Measurements from ENCODE around the gene NTHL1. TPM values are rescaled to one million over a fixed set of nuclear protein-coding genes. Genes with fewer than 3 reads are reported as not detected.
A peak's percentile ranks its signal among the peaks of the same experiment; 100 is the strongest.

Gene NTHL1
- total and polyA plus RNA-seq, 2 of the 8 experiments (the other 6 are each of a cell fraction or from before 2014, with no cell fraction given): 70.9 to 150 TPM

DNA sequence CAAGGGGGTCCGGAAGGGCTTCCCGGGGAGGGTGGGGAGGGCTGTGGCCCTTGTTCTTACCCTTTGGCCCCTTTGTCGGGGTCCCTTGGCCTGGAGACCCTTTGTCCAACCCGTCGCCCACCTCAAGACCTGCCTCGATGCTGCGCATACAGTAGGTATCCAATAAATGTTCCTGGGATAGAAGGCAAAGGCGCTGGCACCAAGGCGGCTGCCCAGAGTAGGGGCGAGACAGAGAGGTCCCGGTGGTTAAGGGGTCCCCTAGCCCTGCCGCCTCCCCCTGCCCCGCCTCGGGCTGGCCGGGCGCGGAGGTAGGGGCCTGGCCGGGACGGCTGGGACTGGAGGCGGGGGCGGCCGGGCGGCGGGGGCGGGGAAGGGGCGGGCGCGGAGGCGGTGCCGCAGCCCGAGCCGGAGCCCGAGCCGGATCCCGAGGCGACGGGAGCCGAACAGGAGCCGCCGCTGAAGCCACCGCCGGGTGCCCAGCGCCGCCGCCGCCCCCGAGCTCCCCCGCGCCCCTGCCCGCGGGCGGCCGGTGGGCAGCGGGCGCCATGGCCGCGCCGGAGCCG lies 21.1 kb downstream of the NTHL1 start, which contains the start of gene NHERF2:
Gene NHERF2, plus strand, starts transcription at position 442 of the 563 bp plus-strand sequence. Its CDS starts 104 bp downstream, at position 546.
- H3K18ac ChIP-seq (ENCODE audit: extremely low read depth, low read length): peak within 1 kb of the TSS; percentile 65; the same call in 1 of the 2 replicates
- POLR2A ChIA-PET (ENCODE audit: partially characterized antibody): interaction anchor here (0.5 to 2.1 kb wide), 5 partner anchors 15 to 435 kb away, joined by 3 to 7 read pairs (median 3); partner anchors contain the start of gene RPS2
- H3K79me1 ChIP-seq (ENCODE audit: low read depth, low read length): no peaks in the 10 kb centered on the region
- H2BK15ac ChIP-seq (ENCODE audit: low read length): peak within 1 kb of the TSS; percentile 97
- H2BK20ac ChIP-seq (ENCODE audit: low read length): peak within 1 kb of the TSS; percentile 80; the same call in 1 of the 2 replicates
- CTCF ChIA-PET (ENCODE audit: partially characterized antibody): interaction anchor here (0.8 to 1.6 kb wide), 5 partner anchors 8 to 64 kb away, joined by 3 to 5 read pairs (median 4); no protein-coding TSS in a partner anchor
- H4K20me1 ChIP-seq (replicated peaks in 1 of 2; ENCODE audit: control insufficient read depth in 1 of 2, insufficient read depth in 2 of 2, low read length in 2 of 2): peaks cover 0 to 9% of the 10 kb centered on the region in 2 experiments
- peak within 1 kb of the TSS; percentile 96; the same call in 1 of the 2 replicates for H2BK12ac ChIP-seq (ENCODE audit: low read depth, low read length)
- no peak within 1 kb of the TSS for H4K5ac ChIP-seq (ENCODE audit: insufficient read length, low read depth, low read length)
- H3K4me2 ChIP-seq (ENCODE audit: insufficient read depth in 1 of 2, low read depth in 2 of 2, low read length in 2 of 2): peak within 1 kb of the TSS; percentile 61 to 80
- H3K4ac ChIP-seq (replicated peaks; ENCODE audit: insufficient read length, low read depth, low read length): peak within 1 kb of the TSS; percentile 98
- H3K23me2 ChIP-seq (ENCODE audit: low read depth, low read length): peaks cover 7% of the 10 kb centered on the region; the same call in 1 of the 2 replicates
- H2AFZ ChIP-seq (ENCODE audit: low read length): 0 out of 2 replicates have a peak within 1 kb of the TSS, but pooled peaks have one; percentile 18
- H3K79me2 ChIP-seq (ENCODE audit: control insufficient read depth in 1 of 2, insufficient read depth in 2 of 2, low read length in 2 of 2): no peaks in the 10 kb centered on the region
- no peak for FAIRE-seq
- peak within 1 kb of the TSS; percentile 87; the same call in 1 of the 2 replicates for H2AK5ac ChIP-seq (ENCODE audit: low read depth, low read length)
- no peak within 1 kb of the TSS for H3K56ac ChIP-seq (replicated peaks; ENCODE audit: insufficient read length, low read depth, low read length)
- peak within 1 kb of the TSS; percentile 64 for H2BK120ac ChIP-seq (replicated peaks; ENCODE audit: low read depth, low read length)
- peak within 1 kb of the TSS; percentile 40 for H4K8ac ChIP-seq (ENCODE audit: extremely low read depth, insufficient read depth, low read length)
- H3K9me3 ChIP-seq (ENCODE audit: insufficient read depth in 2 of 2, low read depth in 1 of 2, low read length in 1 of 2): no peaks in the 10 kb centered on the region
- 0 out of 2 replicates have a peak within 1 kb of the TSS, but pooled peaks have one; percentile 66 for H2BK5ac ChIP-seq (ENCODE audit: low read depth, low read length)
- H3K4me3 ChIP-seq (ENCODE audit: extremely low read depth in 1 of 4, insufficient read depth in 2 of 4, low read depth in 3 of 4, low read length in 4 of 4): peak within 1 kb of the TSS; percentile 42 to 66 (median 46)
- no peak within 1 kb of the TSS for H3K14ac ChIP-seq (ENCODE audit: insufficient read length)
- peak within 1 kb of the TSS in 1 of 4 experiments; percentile 2; a peak in 1 of 7 replicates for H3K9ac ChIP-seq (replicated peaks in 1 of 4; ENCODE audit: extremely low read depth in 1 of 4, low read depth in 3 of 4, low read length in 3 of 4)
- H3K27ac ChIP-seq (ENCODE audit: low read depth, low read length): no peak within 1 kb of the TSS
- peaks cover 0 to 14% (median 11%) of the 10 kb centered on the region in 4 experiments; a peak in 5 of 7 replicates for H3K4me1 ChIP-seq (replicated peaks in 1 of 4; ENCODE audit: control insufficient read depth in 3 of 4, insufficient read depth in 4 of 4, low read length in 3 of 4)
- DNase-seq (ENCODE audit: low read depth in 1 of 2, low spot score in 2 of 2): no peak
- no peaks in the 10 kb centered on the region for H3K36me3 ChIP-seq (ENCODE audit: control insufficient read depth in 2 of 4, insufficient read depth in 4 of 4, low read length in 3 of 4)
- H3K23ac ChIP-seq (ENCODE audit: insufficient read length): no peak within 1 kb of the TSS
- peaks cover 2 to 30% (median 24%) of the 10 kb centered on the region in 4 experiments for H3K27me3 ChIP-seq (replicated peaks in 1 of 4; ENCODE audit: control insufficient read depth in 3 of 4, extremely low read depth in 1 of 4, insufficient read depth in 3 of 4, low read length in 3 of 4)
- H4K91ac ChIP-seq (replicated peaks; ENCODE audit: insufficient read length, low read length): peak within 1 kb of the TSS; percentile 95
- 25% methylated on average over 11 of the region's 59 CpGs; no CpG with 5 or more reads in 1 of the 2 experiments for WGBS, 2 experiments (ENCODE audit: extremely low coverage in 1 of 2, insufficient coverage in 1 of 2, insufficient read length in 1 of 2, insufficient replicate concordance in 2 of 2, low coverage in 1 of 2, low lambda C conversion rate in 2 of 2, missing lambda C conversion rate in 1 of 2)
- TF ChIP-seq, protein P1, sequence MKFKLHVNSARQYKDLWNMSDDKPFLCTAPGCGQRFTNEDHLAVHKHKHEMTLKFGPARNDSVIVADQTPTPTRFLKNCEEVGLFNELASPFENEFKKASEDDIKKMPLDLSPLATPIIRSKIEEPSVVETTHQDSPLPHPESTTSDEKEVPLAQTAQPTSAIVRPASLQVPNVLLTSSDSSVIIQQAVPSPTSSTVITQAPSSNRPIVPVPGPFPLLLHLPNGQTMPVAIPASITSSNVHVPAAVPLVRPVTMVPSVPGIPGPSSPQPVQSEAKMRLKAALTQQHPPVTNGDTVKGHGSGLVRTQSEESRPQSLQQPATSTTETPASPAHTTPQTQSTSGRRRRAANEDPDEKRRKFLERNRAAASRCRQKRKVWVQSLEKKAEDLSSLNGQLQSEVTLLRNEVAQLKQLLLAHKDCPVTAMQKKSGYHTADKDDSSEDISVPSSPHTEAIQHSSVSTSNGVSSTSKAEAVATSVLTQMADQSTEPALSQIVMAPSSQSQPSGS (IDR thresholded peaks at IDR 0.05; ENCODE audit: low read length): no peak
- TF ChIP-seq CHD2 (IDR thresholded peaks at IDR 0.05; ENCODE audit: low read length): no peak
- TF ChIP-seq RFX5 (IDR thresholded peaks at IDR 0.05; ENCODE audit: borderline replicate concordance, low read depth, low read length): no peak
- no peak for TF ChIP-seq EGR1 (IDR thresholded peaks at IDR 0.05; ENCODE audit: borderline replicate concordance, low read depth, low read length)
- no peak for TF ChIP-seq JUN (IDR thresholded peaks at IDR 0.05; ENCODE audit: low read depth, low read length)
- no peak for TF ChIP-seq SP2 (IDR thresholded peaks at IDR 0.05; ENCODE audit: low read length)
- no peak for TF ChIP-seq RBBP5 (IDR thresholded peaks at IDR 0.05; ENCODE audit: borderline replicate concordance, low read depth, low read length)
- no peak for TF ChIP-seq EZH2 (IDR thresholded peaks at IDR 0.05; ENCODE audit: low read depth, low read length, severe bottlenecking)
- no peak for TF ChIP-seq TAF7 (optimal IDR thresholded peaks at IDR 0.05; ENCODE audit: borderline replicate concordance, low read depth, low read length)
- TF ChIP-seq RNF2 (IDR thresholded peaks at IDR 0.05; ENCODE audit: borderline replicate concordance, low read depth, low read length, missing control alignments, poor library complexity, severe bottlenecking): no peak

All from H1 (cell line).